GM19043 (cell line): ENCODE results near the gene ATP8A2.

Experiments used
- ATAC-seq: cut with Tn5 transposase; IDR thresholded peaks from one replicate; pipeline ENCODE4 v1.9.1; 2021; ENCODE audit warnings: low read depth; ENCODE audit not compliant: unreplicated experiment

ATP8A2 gene

DNA sequence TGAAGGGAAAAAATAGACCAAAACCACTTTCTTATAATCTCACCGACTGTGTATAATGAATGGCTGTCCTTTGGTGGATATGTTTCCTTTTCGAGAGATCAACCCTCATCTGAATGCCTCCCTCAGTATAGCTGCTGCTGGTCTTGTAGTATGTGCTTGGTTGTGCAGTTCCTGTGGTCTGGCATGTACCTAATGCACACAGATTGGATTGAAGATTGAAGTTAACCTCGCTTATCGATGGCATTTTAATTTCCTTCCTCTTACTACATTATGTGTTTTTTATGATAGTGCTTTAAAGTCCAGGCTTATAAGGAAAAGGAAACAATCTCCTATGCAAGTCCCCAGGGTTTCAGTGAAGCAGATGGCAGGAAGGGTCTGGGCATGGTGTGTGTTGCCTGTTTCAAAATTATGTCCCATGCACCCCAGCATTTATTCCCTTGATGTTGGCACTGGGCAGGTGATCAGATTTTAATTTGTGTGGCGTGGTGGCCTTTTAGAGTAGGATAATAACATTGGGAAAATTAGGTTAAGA is 346.0 kb downstream of the ATP8A2 start:
- no peak for ATAC-seq

DNA sequence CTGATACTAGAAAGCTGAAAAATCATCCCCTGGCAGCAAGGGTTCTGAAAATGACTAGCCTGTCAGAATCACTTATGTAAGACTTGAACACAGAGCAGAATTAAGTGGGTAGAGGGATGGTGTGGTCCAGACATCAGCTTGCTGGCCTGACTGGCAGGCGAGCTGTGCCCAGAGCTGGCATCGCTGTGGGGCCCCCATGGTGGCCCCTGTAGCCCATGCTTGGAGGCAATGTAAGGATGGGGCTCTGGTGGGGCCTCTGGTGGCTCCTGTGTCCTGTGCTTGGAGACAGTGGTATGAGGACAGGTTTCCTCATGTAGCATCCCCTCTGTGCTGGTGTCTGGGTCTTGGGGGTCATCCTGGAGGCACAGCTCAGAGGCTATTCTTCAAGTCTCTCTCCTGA is 347.9 kb downstream of the ATP8A2 start:
- no peak for ATAC-seq

DNA sequence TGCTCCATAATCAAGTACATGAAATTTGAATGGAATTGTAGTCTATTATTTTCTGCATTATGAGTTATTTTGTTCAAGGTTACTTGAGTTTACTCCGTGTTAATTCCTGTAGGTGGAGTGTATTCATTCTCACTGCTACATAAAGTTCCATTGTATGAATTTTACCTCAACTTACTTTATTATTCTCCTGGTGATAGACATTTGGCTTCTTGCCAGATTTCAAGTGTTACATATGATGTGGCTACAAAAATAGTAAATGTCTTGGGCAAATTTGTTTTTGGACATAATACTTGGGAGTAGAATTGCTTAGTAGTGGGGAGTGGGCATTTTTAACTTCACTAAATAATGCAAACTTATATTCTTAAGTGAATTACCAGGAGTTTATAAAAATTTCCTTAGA is 351.1 kb downstream of the ATP8A2 start:
- ATAC-seq, result no peak

DNA sequence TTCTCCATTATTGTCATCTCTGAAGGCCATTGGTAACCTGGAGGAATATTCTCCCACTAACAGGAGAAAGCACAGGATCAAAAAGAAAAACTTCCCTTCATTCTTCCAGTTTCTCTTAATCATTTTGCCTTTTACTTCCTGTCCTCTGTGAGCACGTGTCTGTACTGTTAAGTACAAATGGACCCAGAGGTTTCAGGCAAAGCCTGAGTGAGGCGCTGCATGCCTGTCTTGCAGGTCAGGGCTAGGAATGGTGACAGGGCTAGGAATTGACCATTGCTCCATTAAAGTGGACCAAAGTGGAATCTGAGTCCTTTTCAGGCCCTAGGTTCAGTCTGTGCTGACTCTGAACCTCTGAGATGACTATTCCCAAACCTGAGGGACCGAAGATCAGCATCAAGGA is 353.3 kb downstream of the ATP8A2 start:
- no peak for ATAC-seq

DNA sequence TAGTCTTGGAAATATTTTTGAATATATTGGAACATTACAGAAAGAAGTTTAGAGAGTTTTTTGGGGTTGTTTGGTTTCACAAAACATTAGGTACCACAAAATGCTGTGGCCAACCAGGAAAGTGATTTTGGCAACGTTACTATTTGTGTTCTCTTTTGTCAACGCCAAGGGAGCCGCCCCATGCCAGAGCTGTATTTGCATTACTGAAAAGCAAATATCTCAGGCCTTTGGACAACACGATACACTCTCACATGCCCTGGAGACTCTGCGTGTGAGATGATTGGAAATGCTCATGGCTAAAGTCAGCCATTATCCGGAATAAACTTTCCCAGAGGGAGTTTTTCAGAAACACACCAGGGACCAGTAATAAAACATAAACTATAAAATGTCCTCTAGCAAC is 355.5 kb downstream of the ATP8A2 start:
- ATAC-seq, result no peak

DNA sequence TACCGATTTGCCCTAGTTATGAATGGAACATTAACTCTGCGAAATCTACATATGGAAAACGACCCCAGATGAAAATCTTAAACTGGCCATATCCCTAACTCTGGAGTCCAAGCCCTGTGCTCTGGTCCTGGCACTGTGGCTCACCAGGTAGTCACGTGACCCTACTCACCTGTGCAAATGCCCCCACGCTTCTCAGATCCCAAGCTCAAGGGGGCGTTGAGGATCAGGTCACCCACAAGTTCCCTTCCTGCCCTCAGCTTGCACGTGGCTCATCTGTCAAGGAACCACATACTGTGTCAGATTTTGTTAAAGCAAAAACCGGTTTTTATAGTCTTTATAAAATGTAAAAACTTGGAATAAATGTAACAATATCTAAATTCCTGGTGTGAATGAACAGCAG is 356.0 kb downstream of the ATP8A2 start:
- ATAC-seq, result no peak

DNA sequence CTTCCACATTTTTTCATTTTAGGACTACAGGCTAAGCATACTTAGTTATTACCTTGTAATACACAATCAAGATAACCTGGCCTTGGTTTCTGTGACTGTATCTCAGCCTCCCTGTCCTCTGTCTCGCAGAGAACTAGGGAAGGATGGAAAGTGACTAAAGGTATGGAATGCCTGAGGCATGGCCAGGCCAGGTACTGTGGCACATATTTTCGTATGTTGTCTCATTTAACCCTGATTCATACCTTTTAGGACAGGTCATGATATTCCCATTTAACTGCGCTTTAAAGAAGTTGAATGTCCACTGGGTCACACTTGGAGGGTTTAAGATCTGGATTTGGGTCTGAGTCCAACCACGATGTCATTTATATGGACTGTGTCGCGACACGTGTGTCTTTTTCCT is 357.4 kb downstream of the ATP8A2 start:
- no peak for ATAC-seq

DNA sequence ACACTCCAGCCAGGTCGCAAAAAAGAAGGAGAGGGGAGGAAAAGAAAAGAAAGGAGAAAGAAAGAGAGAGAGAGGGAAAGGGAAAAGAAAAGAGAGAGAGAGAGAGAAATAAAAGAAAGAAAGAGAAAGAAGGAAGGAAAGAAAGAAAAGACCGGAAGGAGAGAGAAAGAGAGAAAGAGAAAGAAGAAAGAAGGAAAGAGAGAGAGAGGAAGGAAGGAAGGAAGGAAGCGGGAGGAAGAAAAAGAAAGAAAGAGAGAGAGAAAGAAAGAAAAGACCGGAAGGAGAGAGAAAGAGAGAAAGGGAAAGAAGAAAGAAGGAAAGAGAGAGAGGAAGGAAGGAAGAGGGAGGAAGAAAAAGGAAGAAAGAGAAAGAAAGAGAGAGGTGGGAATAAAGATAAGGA is 359.3 kb downstream of the ATP8A2 start:
- ATAC-seq, result no peak

DNA sequence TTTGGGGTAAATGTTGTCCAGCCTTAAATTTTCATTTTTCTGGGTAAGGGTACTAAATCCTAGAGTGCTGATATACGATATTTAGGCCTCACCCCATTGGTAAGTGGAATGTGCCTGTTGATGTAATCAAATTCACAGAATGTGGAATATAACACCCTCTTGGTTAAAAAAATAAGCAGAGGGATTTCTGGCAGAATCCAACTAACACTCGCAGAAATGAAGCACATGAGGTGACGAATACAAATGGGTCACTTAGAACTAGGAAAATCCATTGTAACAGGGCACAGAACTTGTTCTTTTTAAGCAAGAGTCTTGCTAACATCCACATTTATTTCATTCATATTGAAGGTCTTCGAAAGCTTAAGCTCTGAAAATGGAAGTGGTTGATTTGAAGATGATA is 359.8 kb downstream of the ATP8A2 start:
- ATAC-seq, result no peak

DNA sequence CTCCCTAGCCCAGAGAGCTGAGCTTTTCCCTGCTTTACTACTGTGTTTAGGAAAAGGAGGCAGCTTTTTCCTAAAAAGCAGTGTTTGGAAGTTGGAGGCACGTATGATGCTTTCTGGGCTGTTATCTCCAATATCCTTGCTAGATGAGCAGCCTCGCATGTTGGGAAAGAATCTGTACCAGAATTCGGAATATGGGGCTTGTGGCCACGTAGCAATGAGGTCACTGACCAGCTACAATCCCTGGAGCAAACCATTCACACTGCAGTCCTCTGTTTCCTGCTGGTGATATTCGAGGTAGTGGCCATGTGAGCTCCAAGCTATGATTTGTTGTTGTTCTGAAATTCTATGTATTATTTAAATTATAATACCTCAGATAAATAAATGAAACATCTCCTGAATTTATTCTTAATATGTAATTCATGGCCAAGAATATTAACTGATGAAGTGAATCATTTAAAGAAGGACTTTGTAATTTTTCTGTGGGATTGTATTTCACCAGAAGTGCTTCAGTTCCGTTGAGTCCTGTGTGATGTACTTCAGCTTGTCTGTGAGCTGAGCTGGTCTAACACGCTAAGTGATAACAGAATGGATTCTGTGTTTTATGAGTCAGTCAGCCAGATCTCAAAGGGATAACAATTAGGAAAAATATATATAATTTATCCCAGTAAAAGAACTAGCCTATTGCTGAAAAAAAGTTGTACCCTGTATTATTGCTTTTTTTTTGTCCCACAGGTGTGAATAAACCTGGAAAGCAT is 360.5 kb downstream of the ATP8A2 start:
- no peak for ATAC-seq

DNA sequence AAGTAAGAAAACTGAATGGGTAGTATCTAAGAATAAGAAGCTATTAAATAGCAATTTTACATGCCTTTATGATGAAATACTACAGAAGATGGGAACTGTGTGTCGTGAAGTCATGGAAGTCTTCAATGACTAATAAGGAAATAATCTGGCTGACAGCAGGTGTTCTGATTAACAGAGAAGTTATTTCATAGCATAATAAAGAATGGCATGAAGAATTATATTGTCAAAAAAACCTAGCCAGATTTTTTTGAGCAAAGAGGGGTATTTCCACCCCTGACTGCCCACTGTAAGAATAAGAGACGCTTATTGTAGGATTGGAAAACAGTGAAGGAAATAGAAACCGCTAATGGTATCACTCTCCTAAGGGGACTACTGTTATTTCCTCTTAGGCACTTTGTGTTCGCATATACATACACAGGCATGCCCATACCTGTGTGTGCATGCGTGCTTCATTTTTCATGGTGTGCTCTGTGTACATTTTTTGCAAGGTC is 361.3 kb downstream of the ATP8A2 start:
- ATAC-seq, result no peak

DNA sequence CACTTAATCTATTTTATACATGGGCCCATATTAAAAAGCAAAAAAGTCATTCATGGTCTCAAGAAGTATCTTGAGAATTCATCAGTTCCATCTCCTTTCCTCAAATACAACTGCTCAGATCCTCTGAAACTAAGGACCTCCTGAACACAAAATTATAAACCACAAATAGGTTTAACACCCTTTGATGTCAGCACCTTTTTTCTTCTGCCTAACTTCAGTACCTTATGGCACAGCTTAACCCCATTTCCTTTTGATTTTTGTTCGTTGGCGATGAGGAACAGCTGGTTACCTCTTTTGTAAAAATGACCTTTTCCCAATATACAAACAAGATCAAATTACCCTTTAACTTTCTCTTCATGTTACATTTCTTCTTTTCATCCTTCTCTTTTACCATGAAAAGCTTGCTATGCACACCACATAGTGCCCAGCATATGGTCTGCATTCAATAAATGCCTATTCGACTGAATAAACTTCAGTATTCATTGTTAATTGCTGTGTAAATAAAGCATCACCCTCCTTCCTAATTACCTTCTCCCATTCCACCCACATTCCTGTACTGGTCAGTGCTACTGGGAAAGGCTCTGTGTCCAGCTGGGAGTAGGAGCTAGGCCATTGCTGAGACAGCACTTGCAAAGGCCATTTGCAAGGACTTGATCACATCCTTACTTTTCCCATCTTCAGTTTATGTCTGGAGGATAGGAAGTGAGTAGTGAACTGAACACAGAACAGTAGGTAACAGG is 362.1 kb downstream of the ATP8A2 start:
- no peak for ATAC-seq

DNA sequence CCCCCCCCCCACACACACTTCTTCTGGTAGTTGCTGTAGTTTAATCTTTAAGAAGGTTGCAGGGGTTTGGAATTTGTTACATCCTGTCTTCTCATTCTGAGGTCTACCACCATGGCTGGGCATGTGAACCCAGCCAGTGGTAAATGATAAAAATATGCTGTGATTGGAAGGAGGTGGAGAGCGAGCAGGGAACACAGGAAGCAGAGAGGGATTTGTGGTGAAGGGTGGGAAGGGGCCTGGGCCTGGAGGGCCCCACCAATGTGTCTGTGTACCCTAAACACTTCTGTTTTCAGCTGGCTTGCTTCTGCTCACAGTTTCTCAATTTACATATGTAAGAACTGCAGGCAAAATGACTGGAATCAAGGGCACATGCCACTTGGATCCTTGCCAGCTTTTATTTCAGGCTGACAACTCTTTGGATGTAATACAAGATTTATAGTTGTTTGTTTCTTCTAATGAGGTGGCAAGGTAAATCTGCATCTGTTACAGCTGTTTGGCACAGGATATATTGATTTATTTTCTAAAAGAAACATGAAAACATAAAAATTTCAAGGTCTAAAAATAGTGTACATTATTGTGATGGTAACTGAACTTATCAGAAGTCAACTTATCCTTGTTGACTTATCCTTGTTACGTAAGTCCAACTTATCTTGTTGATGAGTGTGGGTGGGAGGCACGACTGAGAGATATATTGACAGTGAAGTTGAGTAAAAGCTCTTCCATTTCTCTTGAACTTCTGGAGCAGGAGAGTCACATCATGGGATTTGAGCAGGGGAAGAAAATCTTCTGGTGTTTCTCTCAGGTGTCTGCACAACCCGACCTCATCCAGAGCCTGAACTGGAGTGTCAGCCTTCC is 366.8 kb downstream of the ATP8A2 start:
- ATAC-seq, result no peak

DNA sequence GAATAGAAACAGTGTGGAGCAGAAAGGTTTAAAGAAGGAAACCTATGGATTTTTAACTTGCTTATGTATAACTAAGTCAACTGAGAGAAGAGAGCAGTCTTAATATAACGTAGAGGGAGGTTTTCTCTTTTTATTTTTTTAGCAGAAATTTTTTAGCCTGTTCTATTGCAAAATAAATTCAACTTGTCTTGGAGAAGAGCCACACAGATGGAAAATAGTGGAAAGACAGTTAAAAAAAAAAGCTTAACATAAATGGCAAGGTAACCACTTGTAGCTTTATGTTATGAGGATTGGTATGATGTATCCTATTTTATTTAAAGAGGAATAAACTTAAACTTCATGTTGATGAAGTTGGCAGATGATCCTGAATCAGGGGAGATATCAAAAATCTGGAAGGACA is 367.6 kb downstream of the ATP8A2 start:
- ATAC-seq, result no peak

DNA sequence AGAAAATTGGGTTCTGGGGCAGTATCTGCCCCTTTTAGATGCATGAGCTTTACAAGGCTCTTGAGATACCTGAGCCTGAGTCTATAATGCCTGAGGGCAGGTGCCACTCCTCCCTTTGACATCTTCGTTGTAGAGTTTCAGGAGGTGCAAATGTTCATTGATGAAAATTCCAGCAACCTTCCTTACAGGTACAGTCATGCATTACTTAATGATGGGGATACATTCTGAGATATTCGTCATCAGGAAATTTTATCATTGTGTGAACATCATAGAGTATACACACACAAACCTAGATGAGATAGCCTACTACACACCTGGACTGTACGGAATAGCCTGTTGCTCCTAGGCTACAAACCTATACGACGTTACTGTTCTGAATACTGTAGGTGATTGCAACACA is 370.0 kb downstream of the ATP8A2 start:
- no peak for ATAC-seq

DNA sequence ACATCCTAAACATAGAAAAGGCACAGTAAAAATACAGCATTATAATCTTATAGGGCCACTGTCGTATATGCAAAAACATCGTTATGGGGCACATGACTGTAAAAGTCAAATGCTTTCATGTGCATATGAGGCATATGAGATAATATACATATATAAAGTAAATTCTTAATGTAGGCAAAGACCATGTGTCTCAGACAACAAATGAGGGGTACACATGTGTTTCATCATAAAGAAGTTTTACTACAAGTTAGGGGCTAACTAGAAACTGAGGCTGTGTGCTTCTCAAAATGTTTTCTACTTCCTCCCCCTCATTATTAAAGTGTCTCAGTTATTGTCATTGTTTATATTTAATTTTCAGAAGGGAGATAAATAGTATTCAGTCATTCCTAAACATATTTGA is 370.4 kb downstream of the ATP8A2 start:
- ATAC-seq, result no peak

DNA sequence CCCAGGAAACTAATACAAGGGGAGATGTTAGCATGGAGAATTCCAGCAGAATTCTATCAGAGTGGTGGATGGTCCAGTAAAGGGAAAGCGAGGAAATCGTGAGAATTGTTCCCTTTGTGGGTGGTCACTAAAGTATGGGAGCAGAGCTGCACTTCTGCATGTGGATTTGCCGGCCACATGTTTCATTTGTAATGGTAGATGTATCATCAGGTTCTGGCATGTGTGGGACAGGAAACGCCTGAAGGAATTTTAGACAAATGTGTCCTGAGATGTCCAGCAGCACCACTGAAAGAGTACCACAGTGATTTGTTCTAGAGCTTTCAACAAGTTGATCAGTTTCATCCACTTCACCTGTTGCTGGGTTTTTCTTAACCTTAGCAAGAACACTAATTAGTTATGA is 371.6 kb downstream of the ATP8A2 start:
- ATAC-seq, result no peak

DNA sequence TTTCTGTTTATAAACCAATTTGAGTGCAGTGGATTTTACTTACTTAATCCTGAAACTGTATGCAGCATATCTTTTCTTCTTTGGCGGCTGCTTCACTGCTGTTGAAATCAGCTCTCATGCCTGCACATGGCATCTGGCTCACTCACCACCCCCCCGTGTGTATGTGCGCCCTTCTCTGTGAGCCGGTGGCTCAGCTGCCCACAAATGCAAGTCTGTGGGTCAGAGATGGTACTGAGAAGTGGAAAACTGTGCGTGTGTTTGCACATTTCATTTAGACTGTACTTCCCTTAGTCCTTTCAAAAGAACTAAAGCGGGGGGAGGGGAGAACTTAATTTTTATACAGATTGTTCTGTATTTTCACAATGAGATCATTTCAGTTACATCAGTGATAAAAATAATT is 372.4 kb downstream of the ATP8A2 start:
- no peak for ATAC-seq

DNA sequence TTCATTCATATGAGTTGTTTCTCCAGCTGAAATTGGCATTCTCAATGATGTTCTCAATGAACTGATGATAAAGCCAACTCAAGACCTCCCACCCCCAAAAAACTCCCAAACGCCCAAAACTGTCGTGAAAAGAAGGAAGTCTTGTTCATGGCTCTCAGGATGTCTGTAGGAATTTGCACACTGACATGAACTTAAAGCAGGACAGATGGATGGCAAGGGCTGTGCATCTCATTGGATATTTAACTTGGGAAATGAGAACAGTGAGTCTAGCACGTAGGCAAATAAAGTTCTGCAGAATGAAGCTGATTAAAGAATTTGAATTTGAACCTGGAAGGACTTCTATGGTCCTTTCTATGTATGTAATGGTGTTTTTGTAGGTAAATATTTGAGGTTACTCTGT is 374.4 kb downstream of the ATP8A2 start:
- ATAC-seq, result no peak

DNA sequence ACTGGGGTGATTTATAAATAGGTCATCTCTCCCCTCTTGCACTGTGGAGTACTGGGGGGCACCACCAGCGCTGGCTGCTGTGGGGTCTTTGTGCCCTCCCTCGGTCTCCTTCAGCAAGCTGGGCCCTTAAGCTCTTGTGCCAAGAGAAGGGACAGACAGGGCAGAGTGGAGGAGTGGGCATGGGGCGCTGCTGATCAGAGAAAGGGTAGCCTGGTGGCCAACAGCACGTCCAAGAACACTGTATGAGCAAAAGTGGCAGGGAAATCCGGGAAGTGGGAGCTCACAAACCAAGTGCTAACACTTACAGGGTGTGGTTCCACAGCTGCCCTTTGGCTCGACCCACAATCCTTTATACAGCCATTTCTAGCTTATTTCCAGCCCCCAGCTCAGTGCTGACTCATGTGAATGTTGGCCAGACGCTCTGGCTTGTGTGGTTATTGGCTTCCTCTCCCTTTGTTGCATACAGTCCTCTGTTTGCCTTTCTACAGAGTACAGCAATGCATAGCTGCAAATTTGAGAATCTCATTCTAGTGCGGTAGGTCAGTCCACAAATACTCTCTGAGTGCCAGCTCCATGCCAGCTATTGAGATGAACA is 381.3 kb downstream of the ATP8A2 start:
- no peak for ATAC-seq

DNA sequence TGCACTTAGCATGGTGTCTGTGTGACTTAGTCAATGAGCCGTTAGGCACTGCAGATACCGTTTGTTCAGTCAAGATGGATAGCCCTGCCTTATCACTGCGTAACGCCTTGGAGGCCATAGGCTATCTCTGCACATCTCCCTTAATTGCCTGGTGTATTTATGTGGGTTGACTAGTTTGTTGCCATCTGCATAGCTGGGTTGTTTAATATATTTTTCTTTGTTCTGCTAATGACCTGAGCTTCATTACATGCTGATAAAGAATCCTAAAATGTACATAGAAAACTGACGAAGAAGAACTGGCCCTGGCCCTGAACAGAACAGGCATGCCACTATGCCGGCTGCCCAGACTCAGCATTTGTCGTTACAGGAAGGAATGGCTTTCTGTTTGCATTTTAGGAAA is 382.2 kb downstream of the ATP8A2 start:
- no peak for ATAC-seq
